ENCODE data around the gene CAMTA1.

CAMTA1 gene

GRCh38 chr1:7006996-7007871 lies 222.0 kb downstream of the CAMTA1 start:
- no peak for DNase-seq (ENCODE audit: low read depth in 2 of 2)

GRCh38 chr1:7007902-7008301 lies 222.6 kb downstream of the CAMTA1 start:
- no peak for DNase-seq (ENCODE audit: low read depth in 2 of 2)

- DNase-seq (ENCODE audit: low read depth in 2 of 2): no peak
These were observed 223.1 kb downstream of the CAMTA1 start for GRCh38 chr1:7008331-7008730.

GRCh38 chr1:7008975-7009740 lies 223.9 kb downstream of the CAMTA1 start:
- DNase-seq (ENCODE audit: low read depth in 2 of 2): no peak

GRCh38 chr1:7009741-7010525 lies 224.7 kb downstream of the CAMTA1 start:
- DNase-seq (ENCODE audit: low read depth in 2 of 2): no peak

GRCh38 chr1:7010534-7011200 lies 225.4 kb downstream of the CAMTA1 start:
- no peak for DNase-seq (ENCODE audit: low read depth in 2 of 2)

GRCh38 chr1:7011826-7012225 lies 226.6 kb downstream of the CAMTA1 start:
- DNase-seq (ENCODE audit: low read depth in 2 of 2): no peak

- no peak for DNase-seq (ENCODE audit: low read depth in 2 of 2)
These were observed 227.2 kb downstream of the CAMTA1 start for GRCh38 chr1:7012461-7012924.

- no peak for DNase-seq (ENCODE audit: low read depth in 2 of 2)
These were observed 228.8 kb downstream of the CAMTA1 start for GRCh38 chr1:7013833-7014639.

GRCh38 chr1:7014640-7014930 lies 229.3 kb downstream of the CAMTA1 start:
- DNase-seq (ENCODE audit: low read depth in 2 of 2): no peak

GRCh38 chr1:7015022-7015421 lies 229.8 kb downstream of the CAMTA1 start:
- DNase-seq (ENCODE audit: low read depth in 2 of 2): no peak

GRCh38 chr1:7018351-7018750 lies 233.1 kb downstream of the CAMTA1 start:
- DNase-seq (ENCODE audit: low read depth in 2 of 2): no peak

- DNase-seq (ENCODE audit: low read depth in 2 of 2): no peak
These were observed 233.6 kb downstream of the CAMTA1 start for GRCh38 chr1:7018826-7019225.

- DNase-seq (ENCODE audit: low read depth in 2 of 2): no peak
These were observed 234.3 kb downstream of the CAMTA1 start for GRCh38 chr1:7019510-7019909.

GRCh38 chr1:7022058-7022457 lies 236.8 kb downstream of the CAMTA1 start:
- no peak for DNase-seq (ENCODE audit: low read depth in 2 of 2)

- no peak for DNase-seq (ENCODE audit: low read depth in 2 of 2)
These were observed 239.8 kb downstream of the CAMTA1 start for GRCh38 chr1:7025013-7025412.

- DNase-seq (ENCODE audit: low read depth in 2 of 2): no peak
These were observed 240.9 kb downstream of the CAMTA1 start for GRCh38 chr1:7026169-7026568.

- no peak for DNase-seq (ENCODE audit: low read depth in 2 of 2)
These were observed 247.7 kb downstream of the CAMTA1 start for GRCh38 chr1:7032992-7033391.

GRCh38 chr1:7036386-7036785 lies 251.1 kb downstream of the CAMTA1 start:
- DNase-seq (ENCODE audit: low read depth in 2 of 2): no peak

- DNase-seq (ENCODE audit: low read depth in 2 of 2): no peak
These were observed 254.5 kb downstream of the CAMTA1 start for GRCh38 chr1:7039590-7040220.

Measured in stimulated activated CD4-positive, alpha-beta T cell treated with anti-CD3 and anti-CD28 coated beads, Interleukin-4, amount 100 ng/mL, for 48 hours (primary cell).